OCI-LY7 (cell line): ENCODE measurements around the gene PPEF2. TPM values are rescaled to one million over a fixed set of nuclear protein-coding genes. Genes with fewer than 3 reads are reported as not detected.

Experiments used
- BruUV-seq: library from RNA; stranded (reverse); fragments of 400-500 nt; replicated peaks from 2 replicates; lab custom pipeline; 2021; lab: Mats Ljungman, UMichigan
- CTCF ChIA-PET: fragments of 300-600 bp; sonication (Branson Sonifier 250); formaldehyde crosslinking; loops from one replicate; lab custom pipeline; 2022; ENCODE audit warnings: antibody characterized with exemption; ENCODE audit not compliant: unreplicated experiment; lab: Charles Lee
- POLR2A ChIA-PET: fragments of 300-600 bp; sonication (Branson Sonifier 250); formaldehyde crosslinking; loops from one replicate; lab custom pipeline; 2022; ENCODE audit warnings: antibody characterized with exemption; lab: Charles Lee
- DNase-seq: peaks from one replicate; pipeline ENCODE4 v3.0.0-alpha.2; 2015; ENCODE audit warnings: low spot score
- H2AFZ ChIP-seq: fragments of 200-600 bp; sonication (generic), shearing (Covaris generic); 2 replicates; pipeline ENCODE4 v1.6.1; 2014; ENCODE audit warnings: mild to moderate bottlenecking, antibody characterized with exemption, low read length, moderate library complexity
- H3K27ac ChIP-seq: fragments of 200-600 bp; sonication (generic); 2 replicates; pipeline ENCODE4 v1.5.1; 2014; ENCODE audit warnings: mixed run types, low read depth, mild to moderate bottlenecking, moderate library complexity, low read length, inconsistent platforms; ENCODE audit not compliant: poor library complexity, severe bottlenecking
- H3K36me3 ChIP-seq: fragments of 200-600 bp; sonication (generic); 2 replicates; pipeline ENCODE4 v1.6.1; 2014; ENCODE audit warnings: mild to moderate bottlenecking, antibody characterized with exemption, low read length, moderate library complexity, mixed read lengths; ENCODE audit not compliant: insufficient read depth
- H3K4me1 ChIP-seq: fragments of 200-600 bp; sonication (generic); 2 replicates; pipeline ENCODE4 v1.5.1; 2014; ENCODE audit warnings: mild to moderate bottlenecking, low read length; ENCODE audit not compliant: insufficient read depth, poor library complexity, severe bottlenecking
- H3K4me2 ChIP-seq: fragments of 200-600 bp; sonication (generic); 2 replicates; pipeline ENCODE4 v1.6.1; 2014; ENCODE audit warnings: mild to moderate bottlenecking, low read length
- H3K4me3 ChIP-seq: fragments of 200-600 bp; sonication (generic); 2 replicates; pipeline ENCODE4 v1.5.1; 2014; ENCODE audit warnings: mild to moderate bottlenecking, low read depth, low read length; ENCODE audit not compliant: poor library complexity, severe bottlenecking
- H3K79me2 ChIP-seq: fragments of 200-600 bp; sonication (generic); 2 replicates; pipeline ENCODE4 v1.6.1; 2016; ENCODE audit warnings: low read depth, mild to moderate bottlenecking, low read length, moderate library complexity, mixed read lengths; ENCODE audit not compliant: insufficient read depth
- H3K9me2 ChIP-seq: fragments of 200-600 bp; sonication (generic); 2 replicates; pipeline ENCODE4 v1.6.1; 2016; ENCODE audit warnings: mild to moderate bottlenecking, low read length, mixed read lengths; ENCODE audit not compliant: insufficient read depth
- H3K9me3 ChIP-seq: fragments of 200-600 bp; sonication (generic); 2 replicates; pipeline ENCODE4 v1.6.1; 2014; ENCODE audit warnings: mild to moderate bottlenecking, mixed run types, low read length, mixed read lengths
- H4K20me1 ChIP-seq: fragments of 200-600 bp; sonication (generic); 2 replicates; pipeline ENCODE4 v1.6.1; 2014; ENCODE audit warnings: mild to moderate bottlenecking, antibody characterized with exemption, low read length, moderate library complexity, mixed read lengths; ENCODE audit not compliant: insufficient read depth
- CTCF ChIP-seq: fragments of 200-600 bp; sonication (generic); conservative IDR thresholded peaks from 2 replicates; pipeline ENCODE4 v1.5.1; 2014; ENCODE audit warnings: mild to moderate bottlenecking, antibody characterized with exemption, low read length, moderate library complexity, mixed read lengths
- EZH2phosphoT487 ChIP-seq: fragments of 200-600 bp; sonication (generic); IDR thresholded peaks from 2 replicates; pipeline ENCODE4 v1.6.1; 2018; ENCODE audit warnings: low read depth, borderline replicate concordance, mild to moderate bottlenecking, mixed run types, antibody characterized with exemption, low read length, moderate library complexity, mixed read lengths
- intact Hi-C: fragments of 100-400 bp; cut with micrococcal nuclease; formaldehyde crosslinking; loops from one replicate; pipeline ENCODE4 v1.10.0; 2022; ENCODE audit not compliant: unreplicated experiment
- total RNA-seq, 2 experiments: library from RNA; depleted of rRNA in 1 of 2; stranded (reverse); fragments of >200 nt in 1 of 2; shearing (Covaris generic) in 1 of 2; gene quantifications; 2 replicates each; pipeline ENCODE4 v1.2.3, GENCODE V29; 2014 to 2022

PPEF2 gene
- total RNA-seq, 2 experiments from 2014 or later = 0.42 TPM; not detected in 1

DNA sequence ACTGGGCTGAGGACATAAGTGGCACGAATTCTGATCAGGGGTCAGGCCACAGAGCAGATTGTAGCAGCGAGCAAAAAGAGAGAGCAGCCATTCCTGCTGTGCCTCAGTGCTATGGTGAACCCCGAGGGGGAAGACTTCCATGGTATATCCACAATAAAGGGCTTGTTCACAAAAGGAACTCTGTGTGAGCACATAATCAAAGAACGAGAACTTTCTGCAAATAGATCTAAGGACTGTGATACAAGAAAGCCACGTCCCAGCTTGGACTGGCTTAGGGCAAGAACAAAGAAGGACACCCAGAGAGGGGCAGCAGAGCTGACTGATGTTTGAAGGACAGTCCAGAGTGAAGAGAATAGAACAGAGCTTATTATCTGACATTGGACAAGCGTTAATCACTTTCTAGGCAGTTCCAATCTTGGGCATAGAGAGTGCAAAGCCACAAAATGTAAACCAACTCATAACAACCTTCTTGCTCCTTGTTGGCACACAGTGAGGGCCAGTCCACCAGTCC, 24.0 kb downstream of the PPEF2 start:
- CTCF ChIA-PET = no interaction called here
- H3K4me3 ChIP-seq = no peak overlapping the region
- H3K36me3 ChIP-seq = no peaks in the 10 kb centered on the region
- no peak overlapping the region for H3K27ac ChIP-seq
- no peak for TF ChIP-seq CTCF
- no peak for TF ChIP-seq EZH2phosphoT487
- no peaks in the 10 kb centered on the region for H3K9me2 ChIP-seq
- no peak for DNase-seq
- H3K4me2 ChIP-seq = no peak overlapping the region
- intact Hi-C loops = no loop called here
- H3K79me2 ChIP-seq = no peaks in the 10 kb centered on the region
- POLR2A ChIA-PET = no interaction called here
- H3K9me3 ChIP-seq = no peaks in the 10 kb centered on the region
- no peak overlapping the region for H2AFZ ChIP-seq
- no peaks in the 10 kb centered on the region for H3K4me1 ChIP-seq
- BruUV-seq = no TSS peak
- H4K20me1 ChIP-seq = no peaks in the 10 kb centered on the region

DNA sequence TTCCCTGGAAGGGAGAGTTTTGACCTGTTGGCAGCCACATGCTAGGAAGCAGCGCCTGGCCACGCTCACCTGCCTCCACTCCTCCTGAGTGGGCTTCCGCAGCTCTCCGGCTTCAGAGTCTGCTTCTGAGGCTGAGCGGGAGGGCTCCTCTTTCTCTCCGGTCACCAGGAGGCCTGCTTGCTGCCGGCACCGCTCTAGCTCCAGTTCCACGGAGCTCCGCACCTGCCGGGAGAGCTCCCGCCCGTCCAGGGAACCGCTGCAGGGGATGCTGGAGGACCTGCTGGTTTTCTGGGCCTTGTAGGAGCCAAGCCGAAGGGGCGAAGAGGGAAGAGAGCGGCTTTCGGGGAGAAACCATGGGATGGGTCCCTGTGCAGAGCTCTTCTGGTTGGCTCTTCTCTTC, 26.0 kb downstream of the PPEF2 start:
- Histone ChIP-seq H4K20me1 (no peaks in the 10 kb centered on the region), H3K4me1 (no peaks in the 10 kb centered on the region), H3K4me2 (no peak overlapping the region), H3K4me3 (no peak overlapping the region), H3K9me3 (no peaks in the 10 kb centered on the region), H2AFZ (no peak overlapping the region), H3K79me2 (no peaks in the 10 kb centered on the region), H3K9me2 (no peaks in the 10 kb centered on the region), H3K27ac (no peak overlapping the region), H3K36me3 (no peaks in the 10 kb centered on the region)
- TF ChIP-seq EZH2phosphoT487 = no peak
- no peak for TF ChIP-seq CTCF
- BruUV-seq = no TSS peak
- intact Hi-C loops = no loop called here
- ChIA-PET POLR2A (no interaction called here), CTCF (no interaction called here)
- DNase-seq = no peak

GRCh38 chr4:75869100-75869499, 33.2 kb downstream of the PPEF2 start:
- no peak overlapping the region for H3K4me2 ChIP-seq
- H3K79me2 ChIP-seq = no peaks in the 10 kb centered on the region
- ChIA-PET CTCF (no interaction called here), POLR2A (interaction anchor here (0.6 kb wide), 2 partner anchors 35 to 43 kb away, joined by 3 to 5 read pairs; no protein-coding TSS in a partner anchor)
- H4K20me1 ChIP-seq = no peaks in the 10 kb centered on the region
- no peaks in the 10 kb centered on the region for H3K36me3 ChIP-seq
- no peak for DNase-seq
- BruUV-seq = no TSS peak
- H3K9me3 ChIP-seq = no peaks in the 10 kb centered on the region
- TF ChIP-seq CTCF (no peak), EZH2phosphoT487 (no peak)
- H3K9me2 ChIP-seq = no peaks in the 10 kb centered on the region
- H3K27ac ChIP-seq = no peak overlapping the region
- intact Hi-C loops = no loop called here
- H2AFZ ChIP-seq = no peak overlapping the region
- H3K4me3 ChIP-seq = no peak overlapping the region
- H3K4me1 ChIP-seq = no peaks in the 10 kb centered on the region
